Activated T-cell treated with anti-CD3 and anti-CD28 coated beads for 4 hours (primary cell): Measurements from ENCODE around the gene GALNS.
"Not testable (repeated sequence)": the region's sequence is repeated elsewhere in the genome, so short reads cannot be mapped to it uniquely, and the experiment has no call there.

Experiments
- DNase-seq: peaks from one replicate; pipeline ENCODE4 v3.0.0-alpha.2; 2020

GALNS gene

GRCh38 chr16:88780142-88781062 lies 76.3 kb downstream of the GALNS start:
- DNase-seq: no peak

GRCh38 chr16:88779406-88780141 lies 77.2 kb downstream of the GALNS start:
- DNase-seq: no peak

DNA sequence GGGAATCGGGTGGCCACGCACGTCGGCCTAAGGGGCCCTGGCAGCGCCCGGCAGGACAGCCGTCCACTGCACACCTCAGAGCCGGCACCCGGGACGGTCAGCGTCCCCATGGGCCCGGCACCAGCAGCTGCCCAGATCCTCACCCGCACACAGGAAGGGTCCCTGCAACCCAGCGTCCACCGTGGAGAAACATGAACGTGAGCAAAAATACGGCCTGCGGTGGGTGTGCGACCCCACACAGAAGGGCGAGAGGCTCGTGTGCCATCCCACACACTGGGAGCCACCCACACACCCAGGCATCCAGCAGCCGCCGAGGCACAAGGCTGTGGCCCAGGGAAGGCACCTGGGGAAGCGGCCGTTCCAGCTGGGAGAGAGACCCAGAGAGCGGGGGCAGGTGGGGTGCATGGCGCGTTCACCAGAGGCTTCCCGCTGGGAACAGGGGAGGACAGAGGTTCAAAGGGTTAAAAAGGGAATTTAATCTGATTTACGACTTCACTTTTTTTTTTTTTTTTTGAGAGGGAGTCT lies 78.1 kb downstream of the GALNS start:
- no peak for DNase-seq

DNA sequence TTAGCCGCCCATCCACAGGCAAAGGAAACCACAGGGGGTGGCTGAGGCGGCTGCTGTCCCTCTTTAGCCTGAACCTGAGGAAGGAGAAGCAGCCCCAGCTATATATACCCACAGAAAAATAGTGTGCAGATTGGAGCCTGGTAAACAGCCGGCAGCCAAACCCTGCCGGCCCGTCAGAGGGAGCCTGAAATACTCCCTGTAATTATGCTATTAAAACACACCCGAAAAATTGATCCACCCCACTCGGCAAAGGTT lies 78.5 kb downstream of the GALNS start:
- DNase-seq: no peak

GRCh38 chr16:88777471-88778270 lies 79.1 kb downstream of the GALNS start:
- DNase-seq: no peak

- no peak for DNase-seq
Measured at GRCh38 chr16:88775825-88776224, 80.9 kb downstream of the GALNS start.

GRCh38 chr16:88774544-88775393 lies 82.0 kb downstream of the GALNS start:
- no peak for DNase-seq

DNA sequence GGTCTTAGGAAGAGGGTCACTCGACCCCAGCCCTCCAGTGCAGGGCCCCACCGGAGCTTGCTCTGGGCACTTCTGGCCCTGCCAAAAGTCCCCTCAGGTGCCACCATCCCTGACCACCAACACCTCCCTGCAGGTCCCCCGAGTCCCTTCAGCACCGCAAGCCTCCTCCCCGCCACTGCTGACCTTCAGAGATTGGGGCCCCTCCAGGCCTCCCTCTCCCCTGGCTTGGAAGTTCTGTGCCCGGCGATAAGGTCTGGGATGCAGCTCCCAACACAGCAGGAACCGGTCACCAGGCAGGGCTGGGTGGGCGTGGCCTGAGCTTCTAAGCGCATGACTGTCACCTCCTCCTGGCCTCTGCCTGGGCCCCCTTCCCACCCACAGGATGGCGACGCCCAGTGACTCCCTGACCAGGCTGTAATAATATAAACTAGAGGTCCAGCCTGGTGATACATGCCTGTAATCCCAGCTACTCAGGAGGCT lies 82.9 kb downstream of the GALNS start:
- no peak for DNase-seq

DNA sequence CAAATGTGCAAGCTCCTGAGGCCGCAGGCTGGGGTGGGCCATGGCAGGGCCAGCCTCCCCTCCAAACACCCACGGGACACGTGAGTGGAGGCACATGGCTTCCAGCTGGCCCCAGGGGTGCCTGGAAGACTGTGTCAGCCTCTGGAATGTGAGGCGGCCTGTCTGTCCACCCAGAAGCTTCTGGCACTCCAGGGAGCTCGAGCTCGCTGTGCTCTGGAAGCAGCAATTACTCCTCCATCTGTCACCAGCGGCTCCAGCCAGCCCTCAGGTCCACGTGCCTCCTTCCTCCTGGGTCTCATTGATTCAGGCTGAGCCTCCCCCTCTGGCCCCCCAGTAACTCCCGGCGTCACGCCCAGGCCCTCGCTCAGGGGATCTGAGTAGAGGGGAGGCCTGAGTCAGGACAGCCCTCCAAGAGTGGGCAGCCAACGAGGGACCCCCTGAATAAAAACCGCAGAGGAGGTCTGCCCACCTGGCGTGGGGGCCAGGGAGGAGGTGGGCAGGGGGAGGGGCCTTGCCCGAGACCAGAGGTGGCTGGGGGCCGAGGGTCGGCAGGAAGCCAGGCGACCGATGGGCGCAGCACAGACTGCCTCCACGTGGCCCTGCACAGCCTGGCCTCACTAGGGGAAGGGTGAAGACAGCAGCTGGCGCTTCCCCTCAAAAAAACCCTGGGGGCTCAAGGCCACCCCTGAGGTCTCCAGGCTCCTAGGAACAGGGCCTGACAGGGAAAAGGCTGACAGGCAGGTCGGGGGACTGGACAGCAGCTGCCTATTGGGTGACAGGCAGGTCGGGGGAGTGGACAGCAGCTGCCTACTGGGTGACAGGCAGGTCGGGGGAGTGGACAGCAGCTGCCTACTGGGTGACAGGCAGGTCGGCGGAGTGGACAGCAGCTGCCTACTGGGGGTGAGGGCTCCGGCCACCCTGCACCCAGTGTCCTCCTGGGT lies 83.6 kb downstream of the GALNS start:
- DNase-seq: no peak

DNA sequence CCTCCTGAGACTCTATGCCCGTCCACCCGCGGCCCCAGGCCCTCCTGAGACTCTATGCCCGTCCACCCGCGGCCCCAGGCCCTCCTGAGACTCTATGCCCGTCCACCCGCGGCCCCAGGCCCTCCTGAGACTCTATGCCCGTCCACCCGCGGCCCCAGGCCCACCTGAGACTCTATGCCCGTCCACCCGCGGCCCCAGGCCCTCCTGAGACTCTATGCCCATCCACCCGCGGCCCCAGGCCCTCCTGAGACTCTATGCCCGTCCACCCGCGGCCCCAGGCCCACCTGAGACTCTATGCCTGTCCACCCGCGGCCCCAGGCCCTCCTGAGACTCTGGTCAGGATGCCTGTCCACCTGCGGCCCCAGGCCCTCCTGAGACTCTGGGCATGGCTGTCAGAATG lies 85.0 kb downstream of the GALNS start:
- DNase-seq: not testable (repeated sequence)

DNA sequence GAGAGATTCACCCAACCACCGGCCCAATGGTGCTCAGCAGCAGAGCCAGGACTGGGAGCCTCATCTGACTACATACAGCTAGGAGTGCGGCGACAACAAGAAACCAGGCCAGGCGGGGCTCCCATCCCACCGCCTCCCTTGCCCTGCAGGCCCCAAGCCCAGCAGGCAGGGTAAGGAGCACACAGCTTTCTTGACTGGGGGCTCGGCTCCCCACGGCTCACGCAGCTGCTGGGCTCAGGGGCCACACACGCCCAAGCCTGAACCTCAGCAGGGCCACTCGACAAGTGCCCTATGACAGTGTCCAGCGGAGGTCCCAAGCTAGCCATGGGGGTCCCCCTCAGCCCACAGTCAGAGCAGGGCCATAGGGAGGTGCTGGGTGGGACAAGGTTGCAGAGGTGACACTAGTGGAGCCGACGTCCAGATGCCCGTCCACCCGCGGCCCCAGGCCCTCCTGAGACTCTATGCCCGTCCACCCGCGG lies 85.4 kb downstream of the GALNS start:
- no peak for DNase-seq

DNA sequence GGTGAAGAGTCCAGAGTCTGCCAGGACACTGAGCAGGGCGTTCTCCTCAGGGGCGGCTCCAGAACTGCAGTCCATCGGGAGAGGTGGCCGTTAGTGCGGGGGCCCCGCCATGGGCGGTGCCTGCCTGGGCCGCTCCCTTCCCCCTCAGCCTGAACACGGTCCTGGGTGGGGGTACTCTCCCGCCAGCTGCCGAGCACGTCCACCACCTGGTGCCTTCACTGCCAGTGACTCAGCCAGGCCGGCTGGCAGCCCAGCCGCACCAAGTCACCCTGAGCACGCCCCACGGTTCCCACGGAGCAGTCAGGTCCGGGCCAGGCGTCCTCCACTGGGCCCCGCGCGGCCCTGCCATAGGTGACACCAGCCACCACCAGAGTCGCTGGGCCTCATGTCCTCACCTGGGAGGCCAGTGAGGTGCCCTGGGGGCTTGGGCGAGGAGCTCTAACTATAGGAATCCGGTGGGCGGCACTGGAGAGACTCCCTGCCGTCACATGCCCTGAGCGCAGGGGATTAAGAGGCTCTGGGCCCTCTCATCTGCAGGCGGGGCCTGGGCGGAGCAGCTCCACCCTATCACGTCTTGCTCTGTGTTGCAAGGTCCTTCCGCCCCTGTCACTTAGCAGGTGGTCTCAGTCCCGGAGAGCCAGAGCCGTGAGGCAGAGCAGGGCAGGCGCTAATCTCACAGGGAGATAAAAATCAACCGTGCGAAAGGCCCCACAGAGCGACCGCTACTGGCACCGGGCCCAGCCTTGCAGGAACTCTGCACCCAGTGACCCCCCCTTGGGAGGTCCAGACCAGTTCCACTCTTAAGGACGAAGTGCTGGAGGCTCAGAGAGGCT lies 86.1 kb downstream of the GALNS start:
- no peak for DNase-seq

- no peak for DNase-seq
Measured at GRCh38 chr16:88769617-88770460, 86.9 kb downstream of the GALNS start.

DNA sequence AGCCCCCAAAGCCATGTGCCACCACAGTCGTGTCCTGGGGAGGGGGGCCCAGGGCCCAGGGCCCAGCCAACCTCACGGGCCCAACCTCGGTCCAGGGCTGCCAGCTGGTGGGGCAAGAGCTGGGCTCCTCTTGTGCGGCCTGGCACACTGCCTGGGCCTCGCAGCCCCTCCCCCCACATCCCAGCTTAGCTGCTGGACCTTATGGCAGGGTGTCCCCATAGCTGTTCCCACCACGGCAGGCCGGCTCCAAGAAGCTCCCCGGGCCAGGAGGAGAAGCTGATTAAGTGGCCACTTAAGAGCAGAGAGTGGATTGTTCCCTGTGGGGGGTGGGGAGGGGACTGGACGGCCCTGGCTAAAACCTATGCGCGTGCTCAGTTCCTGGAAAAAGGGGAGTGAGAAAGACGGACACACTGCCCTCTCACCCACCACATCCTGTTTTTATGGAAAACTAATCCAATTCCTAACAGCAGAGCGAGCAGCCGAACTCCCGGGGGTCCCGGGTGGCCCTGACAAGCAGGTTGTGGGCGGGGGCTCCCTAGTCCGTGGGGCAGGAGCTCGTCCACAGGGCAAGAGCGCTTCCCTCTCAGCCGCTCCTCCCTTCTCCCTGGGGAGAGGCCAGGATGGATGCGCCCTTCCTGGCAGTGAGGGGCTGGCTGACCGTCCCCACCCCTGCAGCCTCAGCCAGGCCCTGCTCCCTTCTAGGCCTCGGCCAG lies 88.5 kb downstream of the GALNS start:
- DNase-seq: no peak

- no peak for DNase-seq
Measured at GRCh38 chr16:88767546-88768070, 89.1 kb downstream of the GALNS start.

GRCh38 chr16:88766975-88767374 lies 89.8 kb downstream of the GALNS start:
- no peak for DNase-seq

DNA sequence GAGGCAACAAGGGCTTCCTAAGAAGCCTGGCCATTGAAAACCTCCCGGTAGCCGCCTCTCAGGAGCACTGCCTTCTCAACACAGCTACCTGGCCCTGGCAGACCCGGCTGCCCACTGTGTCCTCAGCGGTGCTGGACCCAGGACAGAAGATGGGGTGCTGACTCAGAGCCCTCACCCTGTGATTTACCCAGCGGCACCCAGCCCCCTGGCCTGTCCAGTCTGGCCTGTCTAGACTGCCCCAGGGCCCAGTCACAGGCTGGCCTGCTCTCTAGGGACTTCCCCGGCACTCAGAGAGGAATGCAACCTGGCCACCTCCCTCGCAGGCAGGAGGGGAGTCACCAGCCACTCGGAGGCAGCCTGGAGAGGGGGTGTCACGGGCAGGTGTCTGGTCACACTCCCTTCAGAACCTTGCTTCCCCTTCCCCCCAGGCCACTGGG lies 91.8 kb downstream of the GALNS start:
- DNase-seq: no peak

DNA sequence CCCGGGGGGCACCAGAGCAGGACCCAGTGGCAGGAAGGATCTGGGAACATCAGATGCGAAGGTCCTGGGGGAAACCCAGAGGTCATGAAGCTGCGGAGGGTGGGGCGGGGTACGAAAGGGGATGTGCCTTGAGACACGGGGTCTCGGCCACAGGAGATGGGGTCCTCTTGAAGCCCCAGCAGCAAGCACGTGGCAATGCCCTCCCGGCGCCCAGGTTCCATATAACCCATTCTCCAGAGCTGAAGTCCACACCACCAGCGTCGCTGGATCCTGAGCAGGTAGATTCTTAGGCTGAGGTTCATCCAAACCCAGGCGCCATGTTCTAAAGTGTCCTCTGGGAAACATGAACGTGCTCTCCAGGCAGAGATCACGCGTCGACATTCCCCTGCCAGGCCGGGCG lies 92.7 kb downstream of the GALNS start:
- no peak for DNase-seq
